ENCODE measurements around the gene NPTXR.

DNA sequence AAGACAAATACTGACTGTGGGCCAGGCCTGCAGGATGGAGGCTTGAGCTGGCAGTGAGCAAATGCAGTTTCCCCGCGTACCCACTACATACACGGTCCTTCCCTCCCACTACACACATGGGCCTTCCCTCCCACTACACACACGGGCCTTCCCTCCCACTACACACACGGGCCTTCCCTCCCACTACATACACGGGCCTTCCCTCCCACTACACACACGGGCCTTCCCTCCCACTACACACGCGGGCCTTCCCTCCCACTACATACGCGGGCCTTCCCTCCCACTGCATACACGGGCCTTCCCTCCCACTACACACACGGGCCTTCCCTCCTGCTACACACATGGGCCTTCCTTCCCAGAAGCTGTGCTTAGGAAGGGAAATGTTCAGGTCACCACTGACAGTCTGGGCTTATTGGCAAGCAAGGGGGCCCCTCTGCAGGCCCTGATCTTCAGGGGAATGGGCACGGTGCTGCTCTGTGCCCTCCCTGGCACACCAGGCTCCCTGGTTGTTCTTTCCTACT lies 60.7 kb downstream of the NPTXR start:
- TF ChIP-seq, protein P1, sequence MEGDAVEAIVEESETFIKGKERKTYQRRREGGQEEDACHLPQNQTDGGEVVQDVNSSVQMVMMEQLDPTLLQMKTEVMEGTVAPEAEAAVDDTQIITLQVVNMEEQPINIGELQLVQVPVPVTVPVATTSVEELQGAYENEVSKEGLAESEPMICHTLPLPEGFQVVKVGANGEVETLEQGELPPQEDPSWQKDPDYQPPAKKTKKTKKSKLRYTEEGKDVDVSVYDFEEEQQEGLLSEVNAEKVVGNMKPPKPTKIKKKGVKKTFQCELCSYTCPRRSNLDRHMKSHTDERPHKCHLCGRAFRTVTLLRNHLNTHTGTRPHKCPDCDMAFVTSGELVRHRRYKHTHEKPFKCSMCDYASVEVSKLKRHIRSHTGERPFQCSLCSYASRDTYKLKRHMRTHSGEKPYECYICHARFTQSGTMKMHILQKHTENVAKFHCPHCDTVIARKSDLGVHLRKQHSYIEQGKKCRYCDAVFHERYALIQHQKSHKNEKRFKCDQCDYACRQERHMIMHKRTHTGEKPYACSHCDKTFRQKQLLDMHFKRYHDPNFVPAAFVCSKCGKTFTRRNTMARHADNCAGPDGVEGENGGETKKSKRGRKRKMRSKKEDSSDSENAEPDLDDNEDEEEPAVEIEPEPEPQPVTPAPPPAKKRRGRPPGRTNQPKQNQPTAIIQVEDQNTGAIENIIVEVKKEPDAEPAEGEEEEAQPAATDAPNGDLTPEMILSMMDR (IDR thresholded peaks at IDR 0.05), result no peak
- TF ChIP-seq POLR2A (IDR thresholded peaks at IDR 0.05), result no peak

Measured in lower leg skin (tissue), 3 donors.